ENCODE data around the gene ANKRD12. TPM values are rescaled to one million over a fixed set of nuclear protein-coding genes. Genes with fewer than 3 reads are reported as not detected.
A peak's percentile ranks its signal among the peaks of the same experiment; 100 is the strongest.

ANKRD12 gene
- total and polyA plus RNA-seq, 2 of the 4 experiments (the other 2 are of a cell fraction): 2.6 to 12.9 TPM

DNA sequence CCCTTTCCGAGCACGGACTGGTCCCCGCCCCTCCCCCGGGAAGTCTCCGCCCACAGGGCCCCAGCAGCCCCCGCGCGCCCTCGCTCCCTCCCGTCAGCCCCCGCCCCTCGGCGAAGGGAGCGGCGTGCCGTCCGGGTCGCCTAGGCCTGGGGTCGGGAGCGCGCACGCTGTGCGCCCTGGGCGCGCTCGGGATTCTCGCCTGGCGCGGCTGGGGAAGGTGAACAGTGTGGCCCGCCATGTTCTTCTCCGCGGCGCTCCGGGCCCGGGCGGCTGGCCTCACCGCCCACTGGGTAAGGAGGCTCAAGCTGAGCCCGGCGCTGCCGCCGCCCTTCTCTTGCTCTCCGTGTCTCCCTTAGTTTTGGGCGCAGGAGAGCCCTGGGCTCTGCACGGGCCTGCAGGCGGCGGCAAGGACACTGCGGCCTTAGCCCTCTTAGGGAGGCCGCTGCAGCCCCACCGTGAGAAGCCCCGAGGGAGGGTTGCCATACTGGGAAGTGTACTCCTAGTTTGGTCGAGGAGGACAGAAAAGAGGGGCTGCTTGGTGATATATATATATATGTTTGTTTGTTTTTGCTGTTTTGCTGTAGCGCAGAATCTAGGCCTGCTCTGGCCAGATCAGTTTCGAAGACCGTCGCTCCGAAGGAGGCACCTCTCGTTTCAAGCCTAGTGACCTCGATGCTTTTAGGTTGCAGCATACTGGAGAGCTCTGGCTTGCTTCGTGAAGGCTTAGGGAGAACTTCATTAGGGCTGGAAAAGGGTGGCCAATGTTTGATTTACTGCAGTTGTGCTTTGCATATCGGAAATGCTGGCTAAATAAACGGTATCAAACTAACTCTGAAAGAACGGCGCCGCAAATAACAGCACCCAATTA is 33.8 kb upstream of the ANKRD12 start, which contains the start of gene NDUFV2:
Gene NDUFV2 (plus strand): TSS at position 192 of the 868 bp plus-strand sequence. CDS start 45 bp downstream, at position 237.
- peaks cover 44% of the 10 kb centered on the region; the same call in 1 of the 2 replicates for H4K20me1 ChIP-seq (ENCODE audit: insufficient read depth, low read length)
- no peaks in the 10 kb centered on the region for H3K27me3 ChIP-seq (ENCODE audit: control insufficient read depth, insufficient read depth, low read length)
- H2BK20ac ChIP-seq (ENCODE audit: low read depth, low read length): peak within 1 kb of the TSS; percentile 69
- peak within 1 kb of the TSS; percentile 80 for H2AFZ ChIP-seq (replicated peaks; ENCODE audit: low read length, poor library complexity)
- H3K23ac ChIP-seq (ENCODE audit: low read depth, low read length): peak within 1 kb of the TSS; percentile 99
- peak within 1 kb of the TSS; percentile 95 for H2AK9ac ChIP-seq (replicated peaks; ENCODE audit: low read depth, low read length, poor library complexity)
- peak within 1 kb of the TSS; percentile 95 for H3K18ac ChIP-seq (ENCODE audit: low read depth, low read length)
- peak within 1 kb of the TSS; percentile 95 for H3K4ac ChIP-seq (ENCODE audit: low read depth, low read length)
- ChIA-PET CTCF (interaction anchor here (1.0 to 2.4 kb wide), 2 partner anchors 29 to 40 kb away, joined by 3 to 5 read pairs; no protein-coding TSS in a partner anchor), POLR2A (ENCODE audit: unreplicated experiment) (no interaction called here)
- peak within 1 kb of the TSS; percentile 83 for H2BK120ac ChIP-seq (ENCODE audit: low read depth, low read length)
- H2BK5ac ChIP-seq (ENCODE audit: low read depth, low read length, poor library complexity, severe bottlenecking): peak within 1 kb of the TSS; percentile 98
- H3K27ac ChIP-seq (ENCODE audit: insufficient read depth, low read length): peak within 1 kb of the TSS; percentile 99
- H3K9me1 ChIP-seq (ENCODE audit: insufficient read depth, low read length): 0 out of 2 replicates have a peak, but pooled peaks cover 3% of the 10 kb centered on the region
- TF ChIP-seq BHLHE40 (IDR thresholded peaks at IDR 0.05; ENCODE audit: low read depth, low read length) (peak; percentile 39; the same call in 1 of the 2 replicates), CEBPB (IDR thresholded peaks at IDR 0.05; ENCODE audit: low read depth, low read length) (no peak), MAFK (IDR thresholded peaks at IDR 0.05; ENCODE audit: low read depth, low read length) (no peak), MXI1 (IDR thresholded peaks at IDR 0.05; ENCODE audit: borderline replicate concordance, low read depth, low read length) (peak; percentile 86; the same call in 1 of the 2 replicates), SMC3 (IDR thresholded peaks at IDR 0.05; ENCODE audit: low read depth, low read length) (no peak), CHD1 (IDR thresholded peaks at IDR 0.05; ENCODE audit: low read depth, low read length) (no peak), POLR2A (IDR thresholded peaks at IDR 0.05; ENCODE audit: low read depth, low read length) (peak; percentile 45; the same call in 1 of the 2 replicates), MAZ (IDR thresholded peaks at IDR 0.05; ENCODE audit: borderline replicate concordance, low read depth, low read length) (peak; percentile 100), NFE2L2 (IDR thresholded peaks at IDR 0.05; ENCODE audit: low read depth, low read length) (no peak), RFX5 (IDR thresholded peaks at IDR 0.05; ENCODE audit: low read depth, low read length) (no peak), RCOR1 (IDR thresholded peaks at IDR 0.05; ENCODE audit: insufficient replicate concordance, low read length) (no peak), FOS (IDR thresholded peaks at IDR 0.05; ENCODE audit: low read depth, low read length) (no peak)
- TF ChIP-seq, protein P1, sequence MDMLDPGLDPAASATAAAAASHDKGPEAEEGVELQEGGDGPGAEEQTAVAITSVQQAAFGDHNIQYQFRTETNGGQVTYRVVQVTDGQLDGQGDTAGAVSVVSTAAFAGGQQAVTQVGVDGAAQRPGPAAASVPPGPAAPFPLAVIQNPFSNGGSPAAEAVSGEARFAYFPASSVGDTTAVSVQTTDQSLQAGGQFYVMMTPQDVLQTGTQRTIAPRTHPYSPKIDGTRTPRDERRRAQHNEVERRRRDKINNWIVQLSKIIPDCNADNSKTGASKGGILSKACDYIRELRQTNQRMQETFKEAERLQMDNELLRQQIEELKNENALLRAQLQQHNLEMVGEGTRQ (IDR thresholded peaks at IDR 0.05; ENCODE audit: low read depth, low read length): no peak
- intact Hi-C loops (cut with micrococcal nuclease) (loop anchor here (1.0 kb wide), 1 partner anchor 8 kb away; no protein-coding TSS in a partner anchor), in situ Hi-C loops (cut with MboI; ENCODE audit: low sequenced_read_pairs) (no loop called here), dilution Hi-C loops (cut with HindIII; ENCODE audit: low sequenced_read_pairs, unreplicated experiment) (no loop called here)
- peak within 1 kb of the TSS; percentile 97 for H3K4me3 ChIP-seq (ENCODE audit: insufficient read depth, low read depth, low read length)
- ATAC-seq (ENCODE audit: low read depth) (peak; percentile 97), DNase-seq (peak; percentile 93)
- H3K79me1 ChIP-seq (ENCODE audit: low read depth in 1 of 2, low read length in 2 of 2): peaks cover 3 to 27% of the 10 kb centered on the region in 2 experiments; a peak in 2 of 4 replicates
- no peaks in the 10 kb centered on the region for H3K9me3 ChIP-seq (ENCODE audit: control insufficient read depth, insufficient read depth, low read length)
- peak within 1 kb of the TSS; percentile 97 for H4K91ac ChIP-seq (ENCODE audit: insufficient read depth, low read depth, low read length)
- BruUV-seq (replicated peaks): TSS peak; percentile 48
- H3K14ac ChIP-seq (replicated peaks; ENCODE audit: low read depth, low read length): peak within 1 kb of the TSS; percentile 99
- peaks cover 2% of the 10 kb centered on the region; the same call in 1 of the 2 replicates for H3K4me1 ChIP-seq (ENCODE audit: control insufficient read depth, insufficient read depth, low read length)
- H2AK5ac ChIP-seq (ENCODE audit: low read depth, low read length): peak within 1 kb of the TSS; percentile 97
- peak within 1 kb of the TSS; percentile 100 for H3K9ac ChIP-seq (ENCODE audit: low read depth, low read length)
- H3K56ac ChIP-seq (ENCODE audit: extremely low read depth, insufficient read depth, low read length): peak within 1 kb of the TSS; percentile 99
- H3K36me3 ChIP-seq (ENCODE audit: control insufficient read depth, insufficient read depth, low read length): peaks cover 2% of the 10 kb centered on the region; the same call in 1 of the 2 replicates
- peak within 1 kb of the TSS; percentile 93 for H4K8ac ChIP-seq (ENCODE audit: low read depth in 2 of 2, low read length in 2 of 2)
- WGBS, 2 experiments (ENCODE audit: extremely low coverage in 2 of 2, insufficient read length in 1 of 2): 0% methylated on average over 10 of the region's 64 CpGs; no CpG with 5 or more reads in 1 of the 2 experiments
- peak within 1 kb of the TSS; percentile 99 for H3K4me2 ChIP-seq (ENCODE audit: low read depth, low read length)
- H2BK15ac ChIP-seq (ENCODE audit: low read depth, low read length): peak within 1 kb of the TSS; percentile 79
- peak within 1 kb of the TSS; percentile 97 for H4K5ac ChIP-seq (ENCODE audit: low read depth, low read length)
